Activated T-helper 2 cell treated with anti-CD3 and anti-CD28 coated beads, Interferon-gamma antibody, Interleukin-2, Interleukin-4, amounts not matched to agents 10 μg/mL and 5 μg/mL and 100 μg/mL, durations not matched to agents 14 hours and 24 hours and 36 hours (primary cell): ENCODE measurements around the gene EFNB2. TPM values are rescaled to one million over a fixed set of nuclear protein-coding genes. Genes with fewer than 3 reads are reported as not detected.

Experiments used
- DNase-seq: peaks from one replicate; pipeline ENCODE4 v3.0.0; 2021; ENCODE audit warnings: low spot score
- H3K27ac Mint-ChIP-seq: one replicate; pipeline ENCODE4 v1.8.0; 2021; ENCODE audit warnings: mixed read lengths
- H3K27me3 Mint-ChIP-seq: one replicate; pipeline ENCODE4 v1.8.0; 2021; ENCODE audit warnings: low read depth, mixed read lengths
- H3K36me3 Mint-ChIP-seq: one replicate; pipeline ENCODE4 v1.8.0; 2021; ENCODE audit warnings: low read depth, mixed read lengths
- H3K4me1 Mint-ChIP-seq: one replicate; pipeline ENCODE4 v1.8.0; 2021; ENCODE audit warnings: low read depth, mixed read lengths
- H3K4me3 Mint-ChIP-seq: one replicate; pipeline ENCODE4 v1.8.0; 2021; ENCODE audit warnings: low read depth, mild to moderate bottlenecking, moderate library complexity, mixed read lengths
- H3K9me3 Mint-ChIP-seq: one replicate; pipeline ENCODE4 v1.8.0; 2021; ENCODE audit warnings: mixed read lengths
- intact Hi-C: fragments of 100-400 bp; cut with micrococcal nuclease; formaldehyde crosslinking; loops from one replicate; pipeline ENCODE4 v1.15.1; 2023
- total RNA-seq: library from RNA; stranded (reverse); gene quantifications from 2 replicates; pipeline ENCODE4 v1.2.3, GENCODE V29; 2022

Gene EFNB2
- total RNA-seq, 1 donor from 2014 or later, result 0.21 TPM

DNA sequence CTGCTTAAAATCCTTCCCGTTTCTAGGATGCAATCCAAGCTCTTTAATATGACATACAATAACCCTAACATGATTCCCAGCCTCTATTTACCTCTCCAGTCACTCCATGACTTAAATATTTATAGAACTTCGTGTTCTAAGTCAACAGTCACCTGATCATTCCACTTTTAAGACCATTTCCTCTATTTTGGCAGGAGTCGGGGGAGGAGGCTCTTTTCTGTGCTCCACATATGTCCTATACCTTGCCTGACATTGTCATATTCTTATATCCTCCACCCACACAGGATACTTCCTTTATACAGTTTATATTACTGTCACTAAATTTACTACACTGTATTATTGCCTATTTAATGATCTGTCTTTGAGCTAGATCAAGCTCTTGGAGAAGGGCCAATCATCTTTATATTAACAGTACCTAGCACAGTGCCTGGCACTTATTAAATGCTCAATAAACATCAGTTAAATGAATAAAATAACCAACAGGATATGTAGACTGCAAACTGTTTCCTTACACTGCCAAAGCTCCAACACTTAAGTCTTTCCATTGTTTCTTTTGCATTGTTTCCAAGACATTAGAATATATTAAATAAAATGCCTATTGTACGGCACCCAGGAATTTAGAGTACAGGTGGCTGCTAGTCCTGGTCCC lies 29.8 kb upstream of the EFNB2 start:
- Mint-ChIP-seq H3K27me3 (no peaks in the 10 kb centered on the region), H3K4me1 (peaks cover 57% of the 10 kb centered on the region), H3K27ac (peak overlapping the region; percentile 64), H3K36me3 (peaks cover 34% of the 10 kb centered on the region), H3K9me3 (no peaks in the 10 kb centered on the region), H3K4me3 (peak overlapping the region; percentile 93)
- no peak for DNase-seq
- intact Hi-C loops, result loop anchor here (5.0 kb wide), 1 partner anchor 1652 kb away; the partner anchor contains the start of genes ABHD13 and LIG4

DNA sequence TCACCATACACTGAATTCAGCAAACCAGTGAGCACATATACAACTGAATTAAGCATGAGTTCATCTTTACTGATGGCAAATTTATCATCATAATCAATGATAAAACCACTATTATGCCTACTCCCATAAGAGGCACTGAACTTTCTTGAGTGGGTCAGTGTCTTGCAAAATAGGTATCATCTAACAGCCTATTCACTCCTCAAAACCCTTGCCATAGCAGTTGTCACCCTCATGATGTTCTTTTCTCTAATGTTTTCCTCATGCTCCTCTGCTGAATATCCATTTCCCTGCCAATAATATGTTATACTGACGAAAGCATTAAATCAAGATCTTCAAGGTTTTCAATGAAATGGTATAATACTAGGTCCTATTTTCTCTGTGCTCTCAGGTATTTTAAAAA lies 26.8 kb upstream of the EFNB2 start:
- H3K27ac Mint-ChIP-seq, result peak overlapping the region; percentile 19
- H3K4me1 Mint-ChIP-seq, result peaks cover 52% of the 10 kb centered on the region
- intact Hi-C loops, result no loop called here
- no peaks in the 10 kb centered on the region for H3K9me3 Mint-ChIP-seq
- no peak overlapping the region for H3K4me3 Mint-ChIP-seq
- H3K36me3 Mint-ChIP-seq, result peaks cover 48% of the 10 kb centered on the region
- H3K27me3 Mint-ChIP-seq, result no peaks in the 10 kb centered on the region
- DNase-seq, result no peak

DNA sequence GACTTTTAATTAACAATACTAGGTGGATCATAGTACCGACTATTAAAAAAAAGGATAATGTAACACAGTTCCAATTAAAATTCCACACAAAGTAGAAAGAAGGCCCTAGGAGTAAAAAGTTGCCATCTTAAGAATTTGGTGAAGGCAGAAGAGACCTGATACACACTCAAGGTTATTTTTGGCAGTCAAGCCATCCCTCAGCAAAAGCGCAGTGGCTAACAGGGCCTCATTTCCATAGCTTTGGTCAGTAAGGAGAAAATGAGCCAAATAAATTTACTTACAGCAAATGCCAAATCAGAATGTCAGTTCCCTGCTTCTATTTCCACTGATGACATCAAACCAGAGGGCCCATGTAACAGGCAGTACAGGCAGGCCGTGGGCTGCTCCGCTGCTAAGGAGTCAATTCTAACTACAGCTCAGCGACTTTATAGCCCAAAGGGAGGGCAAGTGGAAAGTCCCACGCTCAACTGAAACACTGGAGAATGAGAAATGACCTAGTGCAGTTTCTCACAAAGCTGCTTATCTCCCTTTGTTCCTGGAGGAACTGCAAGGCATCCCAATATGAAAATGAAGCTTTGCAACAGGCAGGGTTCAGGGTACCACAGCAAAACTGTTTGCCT lies 26.2 kb upstream of the EFNB2 start:
- Mint-ChIP-seq H3K27me3 (no peaks in the 10 kb centered on the region), H3K4me3 (peak overlapping the region; percentile 10), H3K9me3 (no peaks in the 10 kb centered on the region), H3K36me3 (peaks cover 49% of the 10 kb centered on the region), H3K4me1 (peaks cover 52% of the 10 kb centered on the region), H3K27ac (peak overlapping the region; percentile 72)
- DNase-seq, result no peak
- intact Hi-C loops, result loop anchor here (1.0 kb wide), 1 partner anchor 26 kb away; the partner anchor contains the start of gene EFNB2

DNA sequence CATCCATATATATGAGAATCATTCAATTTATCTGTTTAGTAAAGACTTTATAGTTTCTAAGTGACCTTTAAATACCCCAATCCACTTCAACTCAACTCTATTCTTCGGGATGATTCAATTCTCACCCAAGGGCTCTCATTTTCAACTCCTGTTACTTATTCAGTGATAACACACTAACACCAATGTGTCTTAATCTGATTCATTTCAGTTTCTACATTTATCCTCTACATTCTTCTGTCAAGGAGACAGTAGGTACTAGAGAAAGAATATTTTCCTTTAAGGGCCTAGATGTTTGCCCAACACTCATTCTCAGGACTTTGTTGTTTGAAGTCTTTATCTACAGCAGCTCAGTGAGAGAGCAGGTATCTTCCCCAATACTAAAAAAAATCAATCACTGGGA lies 25.4 kb upstream of the EFNB2 start:
- no peaks in the 10 kb centered on the region for H3K9me3 Mint-ChIP-seq

DNA sequence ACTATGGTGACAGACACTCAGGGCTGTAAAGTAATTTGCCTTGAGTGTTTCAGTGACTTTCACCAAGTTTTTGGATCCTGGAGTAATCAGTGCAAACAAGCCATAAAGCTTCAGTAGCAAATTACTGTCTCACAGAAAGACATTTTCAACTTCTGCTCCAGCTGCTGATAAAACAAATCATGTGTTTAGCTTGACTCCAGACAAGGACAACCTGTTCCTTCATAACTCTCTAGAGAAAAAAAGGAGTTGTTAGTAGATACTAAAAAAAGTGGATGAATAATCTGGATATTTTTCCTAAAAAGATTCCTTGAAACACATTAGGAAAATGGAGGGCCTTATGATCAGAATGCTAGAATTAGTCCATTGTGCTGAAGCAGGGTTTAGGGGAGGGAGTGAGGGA lies 23.1 kb upstream of the EFNB2 start:
- Mint-ChIP-seq H3K27me3 (no peaks in the 10 kb centered on the region), H3K9me3 (no peaks in the 10 kb centered on the region), H3K4me1 (peaks cover 31% of the 10 kb centered on the region), H3K27ac (no peak overlapping the region), H3K36me3 (peaks cover 61% of the 10 kb centered on the region), H3K4me3 (no peak overlapping the region)
- intact Hi-C loops, result no loop called here
- no peak for DNase-seq

More for the DNA sequence above, 25.4 kb upstream of the EFNB2 start:
- no peak for DNase-seq
- Mint-ChIP-seq H3K4me1 (peaks cover 47% of the 10 kb centered on the region), H3K4me3 (peak overlapping the region; percentile 13), H3K27me3 (no peaks in the 10 kb centered on the region), H3K27ac (peak overlapping the region; percentile 72), H3K36me3 (peaks cover 49% of the 10 kb centered on the region)
- intact Hi-C loops, result loop anchor here (1.0 kb wide), 2 partner anchors 7 to 26 kb away; partner anchors contain the start of genes ARGLU1 and EFNB2

DNA sequence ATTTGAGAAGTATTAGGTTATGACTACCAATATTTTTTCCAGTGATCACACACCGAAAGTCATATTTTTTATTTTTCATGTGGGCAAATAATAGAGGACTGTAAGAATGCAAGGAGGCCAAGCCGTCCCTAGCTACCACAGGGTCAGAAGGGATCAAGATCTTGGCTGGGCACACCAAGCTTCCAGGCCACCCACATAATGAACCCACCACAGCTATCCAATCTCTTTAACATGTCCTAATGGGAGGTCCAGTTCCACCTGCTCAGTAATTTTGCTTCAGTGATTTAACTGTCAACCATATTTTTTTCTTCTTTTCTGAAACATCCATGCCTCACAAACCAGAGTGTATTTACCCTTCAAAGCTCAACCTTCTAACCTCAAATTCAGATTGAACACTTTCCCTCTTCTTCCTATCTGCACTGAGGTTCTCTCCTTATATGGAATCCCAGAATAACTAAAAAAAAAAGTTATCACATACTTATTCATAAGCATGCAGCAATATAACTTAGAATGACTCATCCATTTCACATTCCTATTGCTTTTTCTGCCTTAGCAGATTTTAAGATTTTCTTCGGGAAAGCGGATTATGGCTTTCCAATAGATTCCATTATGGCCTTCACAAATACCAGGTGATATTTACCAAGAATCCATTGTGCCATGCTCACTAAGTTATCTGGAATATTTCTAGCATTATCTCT lies 20.3 kb upstream of the EFNB2 start:
- no peak overlapping the region for H3K4me3 Mint-ChIP-seq
- no peaks in the 10 kb centered on the region for H3K27me3 Mint-ChIP-seq
- no peak overlapping the region for H3K27ac Mint-ChIP-seq
- no peaks in the 10 kb centered on the region for H3K9me3 Mint-ChIP-seq
- DNase-seq, result no peak
- peaks cover 82% of the 10 kb centered on the region for H3K36me3 Mint-ChIP-seq
- peaks cover 24% of the 10 kb centered on the region for H3K4me1 Mint-ChIP-seq
- intact Hi-C loops, result no loop called here

DNA sequence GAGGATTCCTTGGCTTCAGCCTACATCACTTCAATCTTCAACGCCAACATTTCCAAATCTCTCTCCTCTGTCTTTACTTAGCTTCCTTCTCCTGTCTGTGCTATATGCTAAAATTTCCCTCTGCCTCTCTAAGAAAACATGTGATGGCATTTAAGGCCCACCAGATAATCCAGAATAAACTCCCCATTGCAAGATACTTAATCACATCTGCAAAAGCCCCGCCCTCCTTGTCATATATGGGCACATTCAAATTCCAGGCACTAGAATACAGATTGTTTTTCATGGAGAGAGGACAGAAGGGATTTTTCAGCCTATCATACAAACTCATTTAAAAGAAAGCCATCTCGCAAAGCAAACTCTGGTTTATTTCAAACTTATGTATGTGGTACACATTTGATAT lies 16.3 kb upstream of the EFNB2 start:
- no peak for DNase-seq
- Mint-ChIP-seq H3K9me3 (no peaks in the 10 kb centered on the region), H3K27ac (peak overlapping the region; percentile 54), H3K4me3 (no peak overlapping the region), H3K4me1 (peaks cover 31% of the 10 kb centered on the region), H3K27me3 (no peaks in the 10 kb centered on the region), H3K36me3 (peaks cover 81% of the 10 kb centered on the region)
- intact Hi-C loops, result no loop called here

DNA sequence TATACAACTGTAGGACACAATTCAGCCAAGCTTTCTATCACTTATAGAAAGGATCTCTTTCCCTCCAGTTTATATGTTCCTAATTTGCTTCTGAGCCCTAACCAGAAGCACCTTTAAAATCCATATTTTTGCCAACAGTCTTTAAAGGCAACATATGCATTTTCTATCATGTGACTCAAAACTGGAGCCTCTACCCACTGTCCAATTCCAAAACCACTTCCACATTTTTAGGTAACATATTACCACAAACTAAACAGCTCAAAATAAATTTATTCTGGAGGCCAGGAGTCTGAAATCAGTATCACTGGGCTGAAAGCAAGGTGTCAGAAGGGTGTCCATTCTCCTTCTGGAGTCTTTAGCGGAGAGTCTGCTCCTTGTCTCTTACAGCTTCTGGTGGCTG lies 15.9 kb upstream of the EFNB2 start:
- H3K36me3 Mint-ChIP-seq, result peaks cover 77% of the 10 kb centered on the region

DNA sequence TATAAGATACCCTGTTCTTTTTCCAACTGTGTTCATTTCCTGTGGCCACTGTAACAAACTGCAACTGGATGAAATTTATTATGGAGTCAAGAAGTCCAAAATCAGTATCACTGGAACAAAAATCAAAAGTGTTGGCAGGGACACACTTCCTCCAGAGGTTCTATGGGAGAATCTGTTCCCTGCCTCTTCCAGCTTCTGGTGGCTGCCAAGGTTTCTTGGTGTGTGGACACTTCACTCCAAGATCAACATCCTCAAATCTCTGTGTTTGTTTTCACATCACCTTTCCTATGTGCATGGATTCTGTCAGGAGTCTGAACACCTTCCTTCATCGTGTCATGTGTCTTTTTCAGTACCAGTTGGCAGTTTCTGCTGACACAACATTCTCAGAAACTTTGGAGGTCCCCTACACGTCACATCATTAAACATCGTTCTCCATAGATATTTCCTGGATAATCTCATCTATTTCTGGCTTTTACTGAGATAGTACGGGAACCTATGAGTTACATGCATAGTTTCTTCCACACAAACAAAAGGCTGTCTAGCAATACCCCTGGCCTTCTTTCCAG lies 15.2 kb upstream of the EFNB2 start:
- Mint-ChIP-seq H3K9me3 (no peaks in the 10 kb centered on the region), H3K4me3 (no peak overlapping the region), H3K4me1 (peaks cover 26% of the 10 kb centered on the region), H3K36me3 (peaks cover 70% of the 10 kb centered on the region), H3K27ac (no peak overlapping the region), H3K27me3 (no peaks in the 10 kb centered on the region)
- intact Hi-C loops, result no loop called here
- DNase-seq, result no peak

More for the DNA sequence above, 15.9 kb upstream of the EFNB2 start:
- DNase-seq, result no peak
- H3K27me3 Mint-ChIP-seq, result no peaks in the 10 kb centered on the region
- peaks cover 31% of the 10 kb centered on the region for H3K4me1 Mint-ChIP-seq
- no peak overlapping the region for H3K4me3 Mint-ChIP-seq
- H3K9me3 Mint-ChIP-seq, result no peaks in the 10 kb centered on the region
- intact Hi-C loops, result no loop called here
- H3K27ac Mint-ChIP-seq, result no peak overlapping the region

DNA sequence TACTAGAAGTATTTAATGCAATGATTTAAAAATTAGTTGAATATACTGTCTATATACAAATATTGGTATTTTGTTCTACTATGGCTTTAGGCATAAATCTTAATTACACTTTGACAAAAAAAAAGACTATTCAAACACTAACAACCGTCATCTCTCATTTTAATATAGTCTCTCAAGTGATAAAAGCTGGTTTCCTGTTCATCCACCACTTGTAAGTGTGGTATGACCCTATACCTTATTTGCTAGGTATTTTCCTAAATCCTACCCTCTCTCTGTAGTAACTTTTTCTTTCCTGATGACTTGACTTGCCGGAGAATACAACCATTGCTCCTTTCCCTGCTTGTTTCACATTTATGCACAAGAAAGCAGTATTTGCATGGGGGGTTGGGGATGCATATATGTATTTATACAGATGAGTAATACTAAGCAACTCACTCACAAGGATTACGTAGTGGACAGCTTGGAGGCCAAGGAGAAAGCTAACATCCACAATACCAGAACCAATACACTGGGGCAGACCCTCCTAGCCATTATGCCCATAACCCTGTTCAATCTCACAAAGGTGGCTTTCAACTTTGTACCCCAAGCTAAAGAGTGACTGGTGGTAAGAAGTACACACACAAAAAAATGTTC lies 12.7 kb upstream of the EFNB2 start:
- Mint-ChIP-seq H3K4me1 (peaks cover 22% of the 10 kb centered on the region), H3K9me3 (no peaks in the 10 kb centered on the region)
- intact Hi-C loops, result no loop called here

DNA sequence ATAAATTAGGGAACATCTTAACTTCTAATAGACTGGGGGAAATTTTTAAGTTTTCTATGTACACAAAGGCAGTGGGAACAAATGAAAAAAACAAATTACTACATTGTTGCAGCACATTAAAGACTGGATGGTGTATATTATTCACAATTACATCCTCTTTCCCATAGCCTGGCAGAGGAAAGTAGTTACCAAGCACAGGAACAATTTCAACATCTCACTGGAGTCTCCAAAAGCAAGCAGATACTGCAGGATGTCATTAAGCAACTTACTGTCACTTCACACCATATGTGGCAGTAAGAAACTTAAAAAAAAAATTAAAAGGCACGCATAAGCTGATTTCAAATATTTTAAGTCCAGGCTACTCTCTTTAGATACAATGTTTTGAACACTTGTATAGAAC lies 6.4 kb upstream of the EFNB2 start:
- no peaks in the 10 kb centered on the region for H3K27me3 Mint-ChIP-seq
- peaks cover 1% of the 10 kb centered on the region for H3K4me1 Mint-ChIP-seq
- H3K36me3 Mint-ChIP-seq, result peaks cover 24% of the 10 kb centered on the region
- H3K9me3 Mint-ChIP-seq, result no peaks in the 10 kb centered on the region
- intact Hi-C loops, result no loop called here
- DNase-seq, result no peak
- no peak overlapping the region for H3K4me3 Mint-ChIP-seq
- no peak overlapping the region for H3K27ac Mint-ChIP-seq

More for the DNA sequence above, 12.7 kb upstream of the EFNB2 start:
- H3K4me3 Mint-ChIP-seq, result no peak overlapping the region
- DNase-seq, result no peak
- H3K27ac Mint-ChIP-seq, result no peak overlapping the region
- peaks cover 48% of the 10 kb centered on the region for H3K36me3 Mint-ChIP-seq
- H3K27me3 Mint-ChIP-seq, result no peaks in the 10 kb centered on the region

DNA sequence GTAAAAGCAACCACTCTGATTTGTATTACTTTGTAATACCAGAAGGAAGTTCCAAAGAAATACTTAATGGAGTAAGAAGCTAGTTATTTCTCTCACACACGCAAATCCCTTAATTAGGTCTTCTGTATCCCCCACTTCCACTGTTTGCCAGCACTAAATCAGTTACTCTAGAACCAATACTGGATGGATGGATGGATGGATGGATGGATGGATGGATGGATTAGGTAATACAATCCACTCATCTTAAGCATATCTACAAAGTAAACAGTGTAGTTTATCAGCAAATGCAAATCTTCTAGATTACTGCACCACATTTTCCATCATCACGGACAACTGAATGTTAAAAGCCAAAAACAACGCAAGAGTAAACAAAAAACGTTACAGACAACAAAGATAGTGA lies 5.2 kb upstream of the EFNB2 start:
- DNase-seq, result no peak
- Mint-ChIP-seq H3K4me1 (peaks cover 7% of the 10 kb centered on the region), H3K36me3 (peaks cover 24% of the 10 kb centered on the region), H3K27me3 (peaks cover 3% of the 10 kb centered on the region), H3K9me3 (no peaks in the 10 kb centered on the region), H3K4me3 (no peak overlapping the region), H3K27ac (no peak overlapping the region)
- intact Hi-C loops, result no loop called here
